ENCODE data around the gene SYNJ2.

Gene SYNJ2

GRCh38 chr6:158064725-158065251, 83.1 kb downstream of the SYNJ2 start:
- DNase-seq: no peak

GRCh38 chr6:158066136-158066781, 84.6 kb downstream of the SYNJ2 start:
- DNase-seq: no peak

- DNase-seq: no peak
Measured at GRCh38 chr6:158067436-158068015, 85.9 kb downstream of the SYNJ2 start.

GRCh38 chr6:158068156-158068892, 86.7 kb downstream of the SYNJ2 start:
- DNase-seq: no peak

- no peak for DNase-seq
Measured at GRCh38 chr6:158068893-158069799, 87.5 kb downstream of the SYNJ2 start.

- no peak for DNase-seq
Measured at GRCh38 chr6:158069800-158070195, 88.1 kb downstream of the SYNJ2 start.

GRCh38 chr6:158070513-158070912, 88.8 kb downstream of the SYNJ2 start:
- no peak for DNase-seq

GRCh38 chr6:158071121-158072082, 89.7 kb downstream of the SYNJ2 start:
- DNase-seq: no peak

- DNase-seq: peak; percentile 81
Measured at GRCh38 chr6:158072083-158072721, 90.5 kb downstream of the SYNJ2 start.

GRCh38 chr6:158073776-158074175, 92.1 kb downstream of the SYNJ2 start:
- no peak for DNase-seq

- DNase-seq: no peak
Measured at GRCh38 chr6:158076548-158076947, 94.9 kb downstream of the SYNJ2 start.

GRCh38 chr6:158077676-158078075, 96.0 kb downstream of the SYNJ2 start:
- no peak for DNase-seq

GRCh38 chr6:158078320-158078719, 96.7 kb downstream of the SYNJ2 start:
- no peak for DNase-seq

GRCh38 chr6:158080849-158081656, 99.4 kb downstream of the SYNJ2 start:
- DNase-seq: no peak

- no peak for DNase-seq
Measured at GRCh38 chr6:158081657-158081935, 99.9 kb downstream of the SYNJ2 start.

- no peak for DNase-seq
Measured at GRCh38 chr6:158083455-158084325, 102.0 kb downstream of the SYNJ2 start.

- DNase-seq: no peak
Measured at GRCh38 chr6:158085261-158086053, 103.8 kb downstream of the SYNJ2 start.

GRCh38 chr6:158086054-158086503, 104.4 kb downstream of the SYNJ2 start:
- no peak for DNase-seq
